ENCODE measurements around the gene SLC16A7.
"Not testable (repeated sequence)": the region's sequence is repeated elsewhere in the genome, so short reads cannot be mapped to it uniquely, and the experiment has no call there.

Gene SLC16A7

DNA sequence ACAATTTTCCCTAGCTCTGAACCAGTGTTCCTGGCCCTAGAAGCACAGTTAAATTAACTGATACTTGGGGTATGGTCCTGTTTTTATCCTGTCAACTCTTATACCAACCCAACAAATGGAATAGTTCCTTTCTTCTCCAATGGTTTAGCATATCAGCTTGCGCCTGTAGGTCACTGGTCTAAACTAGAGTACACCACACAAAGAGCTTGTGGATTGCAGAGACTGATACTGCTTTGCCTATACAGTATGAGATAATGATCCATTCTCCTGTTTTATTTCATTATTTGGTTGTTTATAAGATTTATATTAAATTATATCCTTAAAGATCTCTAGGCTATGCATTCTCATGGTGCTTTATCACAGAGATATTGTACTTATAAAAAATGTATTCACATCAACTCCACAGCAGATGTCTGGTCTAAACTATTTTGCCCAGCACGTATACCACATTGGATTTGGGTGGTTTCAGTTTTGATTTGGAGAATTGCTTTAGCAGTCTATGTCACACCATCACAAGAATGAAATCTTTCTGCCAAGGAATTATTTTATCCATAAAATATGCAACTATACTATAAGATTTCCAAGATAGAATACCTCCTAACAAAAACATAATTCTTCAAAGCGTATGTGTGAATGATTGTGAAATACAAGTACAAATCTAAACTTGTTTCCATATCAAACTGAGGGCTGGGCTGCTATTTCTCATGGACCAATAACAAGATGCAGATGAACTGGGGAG is 142.1 kb downstream of the SLC16A7 start:
- no peak for DNase-seq

DNA sequence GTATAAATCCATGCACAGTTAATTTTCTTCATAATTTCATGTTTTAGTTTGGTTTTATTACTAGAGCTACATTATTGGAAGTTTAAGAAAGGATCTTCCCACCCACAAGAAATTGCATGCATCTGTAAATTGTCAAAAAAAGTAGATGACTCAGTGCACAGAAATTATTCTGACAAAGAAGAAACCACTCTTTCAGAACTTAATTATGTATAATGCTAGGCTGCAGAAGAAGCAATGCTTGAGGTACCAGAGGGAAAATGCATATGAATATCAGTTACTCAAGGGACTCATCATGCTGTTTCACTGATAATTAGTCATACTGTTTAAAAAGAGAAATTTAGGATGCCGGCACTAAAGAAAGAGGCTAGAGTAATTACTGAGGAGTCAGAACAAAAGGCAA is 147.0 kb downstream of the SLC16A7 start:
- no peak for DNase-seq

DNA sequence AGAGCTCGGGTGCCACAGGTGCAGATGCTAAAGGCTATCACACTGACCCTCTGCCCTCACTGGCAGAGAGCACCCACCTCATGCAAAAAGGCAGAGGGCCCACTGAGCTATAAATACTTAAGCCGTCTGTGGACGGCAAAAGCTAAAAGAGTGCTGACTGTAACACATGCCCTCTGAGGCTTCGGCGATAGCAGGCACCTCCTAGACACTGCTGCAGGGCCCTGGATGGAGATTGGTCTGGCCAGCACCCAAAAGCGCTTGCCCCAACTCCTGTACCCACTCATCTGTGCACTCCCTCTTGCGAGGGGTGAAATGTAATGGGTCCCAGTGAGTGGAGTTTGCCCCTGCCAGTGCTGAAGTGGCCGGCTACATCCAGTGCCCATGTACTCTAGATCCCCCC is 148.7 kb downstream of the SLC16A7 start:
- no peak for DNase-seq

DNA sequence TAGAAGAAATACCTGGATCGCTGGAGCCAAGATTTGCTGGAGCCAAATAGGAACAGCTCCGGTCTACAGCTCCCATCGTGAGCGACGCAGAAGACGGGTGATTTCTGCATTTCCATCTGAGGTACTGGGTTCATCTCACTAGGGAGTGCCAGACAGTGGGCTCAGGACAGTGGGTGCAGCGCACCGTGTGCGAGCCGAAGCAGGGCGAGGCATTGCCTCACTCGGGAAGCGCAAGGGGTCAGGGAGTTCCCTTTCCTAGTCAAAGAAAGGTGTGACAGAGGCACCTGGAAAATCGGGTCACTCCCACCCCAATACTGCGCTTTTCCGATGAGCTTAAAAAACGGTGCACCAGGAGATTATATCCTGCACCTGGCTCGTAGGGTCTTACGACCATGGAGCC is 155.3 kb downstream of the SLC16A7 start:
- not testable (repeated sequence) for DNase-seq

DNA sequence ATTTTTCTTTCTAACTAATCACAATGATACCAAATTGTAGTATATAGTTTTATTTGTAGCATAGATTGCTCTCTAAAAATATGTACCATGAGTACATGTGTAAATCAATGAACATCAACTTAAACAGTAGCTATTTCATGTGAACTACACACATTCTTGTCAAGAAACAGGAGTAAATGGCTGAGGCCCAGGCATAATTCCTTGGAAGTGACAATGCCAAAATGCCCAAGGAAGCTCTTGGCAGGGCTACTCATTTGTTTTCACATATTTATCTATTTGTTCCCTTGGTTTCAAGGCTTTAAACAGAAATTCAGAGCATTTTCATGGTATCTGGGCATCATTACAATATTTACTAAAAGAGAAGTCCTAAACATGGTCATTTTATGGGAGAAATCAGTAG is 165.7 kb downstream of the SLC16A7 start:
- DNase-seq = no peak

DNA sequence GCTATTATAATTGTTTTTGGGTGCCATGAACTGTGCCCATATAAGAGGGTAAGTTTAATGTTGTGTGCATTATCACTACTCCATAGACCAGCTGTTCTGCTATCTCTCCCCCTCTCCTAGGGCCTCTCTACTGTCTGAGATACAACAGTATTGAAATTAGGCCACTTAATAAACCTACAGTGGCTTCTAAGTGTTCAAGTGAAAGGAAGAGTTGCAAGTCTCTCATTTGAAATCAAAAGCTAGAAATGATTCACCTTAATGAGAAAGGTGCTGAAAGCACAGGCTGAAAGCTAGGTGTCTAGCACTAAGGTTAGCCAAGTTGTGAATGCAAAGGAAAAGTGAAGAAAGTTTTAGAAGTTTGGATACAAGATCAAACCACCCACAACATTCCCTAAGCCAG is 168.0 kb downstream of the SLC16A7 start:
- no peak for DNase-seq

DNA sequence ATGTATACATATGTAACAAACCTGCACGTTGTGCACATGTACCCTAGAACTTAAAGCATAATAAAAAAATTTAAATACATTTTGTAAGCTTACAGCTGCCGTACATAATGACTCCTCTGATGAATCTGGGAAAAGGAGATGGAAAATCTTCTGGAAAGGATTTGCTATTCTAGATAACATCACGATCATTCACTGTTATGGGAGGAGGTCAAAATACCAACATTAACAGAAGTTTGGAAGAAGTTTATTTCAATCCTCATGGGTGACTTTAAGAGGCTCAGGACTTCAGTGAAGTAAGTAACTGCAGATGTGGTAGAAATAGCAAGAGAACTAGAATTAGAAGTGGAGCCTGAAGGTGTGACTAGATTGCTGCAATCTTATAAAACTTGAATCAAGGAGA is 172.2 kb downstream of the SLC16A7 start:
- no peak for DNase-seq

DNA sequence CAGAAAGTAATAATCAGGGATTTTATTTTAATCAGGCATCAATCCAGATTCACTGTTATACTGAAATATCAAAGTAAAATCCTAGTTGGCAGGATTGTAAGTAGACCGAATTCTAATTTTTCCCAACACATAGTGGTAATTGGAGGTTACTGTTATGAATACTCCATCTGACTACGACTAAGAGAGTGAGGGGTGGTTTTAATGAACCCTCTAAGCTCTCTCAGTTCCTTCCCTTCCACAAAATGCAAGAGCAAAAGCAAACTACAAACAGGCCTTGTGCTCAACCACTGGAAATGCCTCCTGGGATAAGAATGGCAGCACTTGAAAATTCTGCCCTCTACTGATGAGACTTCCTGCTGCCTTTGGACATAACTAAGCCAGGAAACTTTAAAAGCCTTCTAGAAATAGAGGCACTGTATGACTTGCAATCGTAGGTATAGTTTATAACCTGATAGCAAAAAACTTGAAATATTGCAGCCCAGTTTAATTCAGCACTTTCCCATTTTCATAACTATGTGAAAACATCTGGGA is 184.8 kb downstream of the SLC16A7 start:
- DNase-seq = no peak

DNA sequence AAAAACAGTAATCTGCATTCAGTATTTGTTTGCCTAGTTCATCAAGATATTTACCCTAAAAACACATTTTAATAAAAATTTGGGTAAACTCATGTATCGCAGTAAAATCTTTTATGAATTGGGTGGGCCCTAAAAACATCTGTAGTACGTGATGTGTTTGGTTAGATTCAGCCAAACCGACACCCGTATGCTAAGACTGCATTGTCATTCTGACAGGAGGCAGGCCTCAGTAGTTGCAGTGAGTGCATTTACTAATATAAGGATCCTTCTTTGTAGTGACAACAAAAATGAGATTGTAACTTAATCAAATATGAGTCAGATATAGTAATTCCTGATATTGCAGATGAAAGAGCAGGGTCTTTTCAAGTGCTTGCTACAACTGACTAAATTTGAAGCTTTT is 191.8 kb downstream of the SLC16A7 start:
- DNase-seq = no peak

DNA sequence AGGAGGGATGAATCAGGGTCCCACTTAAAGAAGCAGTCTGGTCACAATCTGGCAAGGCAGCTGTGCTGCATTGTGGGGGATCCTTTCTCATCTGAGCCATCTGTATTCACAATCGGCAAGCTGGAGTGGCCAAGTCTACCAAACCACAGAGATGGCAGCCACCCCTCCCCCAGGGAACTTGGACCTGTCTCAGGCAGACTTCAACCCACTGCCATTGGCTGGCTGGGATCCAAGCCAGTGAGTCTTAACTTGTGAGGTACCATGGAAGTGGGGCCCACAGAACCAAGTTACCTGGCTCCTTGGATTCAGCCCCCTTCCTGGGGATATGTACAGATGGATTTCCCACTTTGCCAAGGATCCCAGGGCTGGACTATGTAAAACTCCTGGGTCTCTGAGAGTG is 196.8 kb downstream of the SLC16A7 start:
- DNase-seq = no peak

DNA sequence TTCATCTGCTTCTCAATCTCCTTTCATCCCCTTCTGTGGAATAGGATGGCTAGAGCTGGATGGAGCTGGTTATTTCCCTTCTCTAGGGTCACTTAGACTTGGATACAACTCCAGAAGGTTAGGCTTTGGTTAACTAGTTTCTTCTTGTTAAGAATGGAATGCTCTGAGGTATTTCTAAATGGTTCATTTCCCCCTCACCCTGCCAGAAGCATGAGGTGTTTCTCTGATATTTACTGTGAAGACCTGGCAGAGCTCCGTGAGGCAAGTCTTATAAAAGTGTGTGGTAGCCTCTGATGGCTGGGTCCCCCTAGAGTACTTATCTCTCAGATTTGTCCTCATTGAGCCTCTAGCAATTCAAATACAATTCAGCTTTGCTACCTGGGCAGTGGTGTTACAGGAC is 207.9 kb downstream of the SLC16A7 start:
- DNase-seq = no peak

DNA sequence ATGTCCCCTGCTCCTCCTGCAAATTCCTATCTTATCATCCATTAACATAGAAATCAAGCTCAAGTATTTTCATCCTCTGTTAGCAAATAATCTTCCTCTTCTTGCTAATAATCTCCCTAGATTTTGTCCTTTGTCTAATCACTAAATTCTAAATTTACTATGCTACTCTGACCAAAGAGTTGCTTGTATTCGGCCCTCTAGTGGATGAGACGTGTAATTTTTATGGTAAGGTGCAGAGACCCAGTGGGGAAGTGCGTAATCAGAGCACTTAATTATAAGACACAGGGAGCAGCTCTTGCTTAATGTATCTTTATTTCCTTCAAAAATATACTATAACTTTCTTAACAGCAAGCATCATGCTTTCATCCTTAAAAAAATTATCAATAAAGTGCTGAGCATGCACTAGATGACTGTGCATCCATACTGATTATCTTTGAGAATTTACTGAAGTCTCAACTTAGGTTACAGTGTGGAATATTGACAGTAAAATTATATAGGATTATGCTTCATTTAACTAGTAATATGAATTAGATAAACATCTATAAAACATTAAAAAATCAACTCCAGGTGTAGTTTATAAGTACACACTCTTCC is 212.6 kb downstream of the SLC16A7 start:
- peak in 1 of 2 experiments; percentile 48 for DNase-seq

DNA sequence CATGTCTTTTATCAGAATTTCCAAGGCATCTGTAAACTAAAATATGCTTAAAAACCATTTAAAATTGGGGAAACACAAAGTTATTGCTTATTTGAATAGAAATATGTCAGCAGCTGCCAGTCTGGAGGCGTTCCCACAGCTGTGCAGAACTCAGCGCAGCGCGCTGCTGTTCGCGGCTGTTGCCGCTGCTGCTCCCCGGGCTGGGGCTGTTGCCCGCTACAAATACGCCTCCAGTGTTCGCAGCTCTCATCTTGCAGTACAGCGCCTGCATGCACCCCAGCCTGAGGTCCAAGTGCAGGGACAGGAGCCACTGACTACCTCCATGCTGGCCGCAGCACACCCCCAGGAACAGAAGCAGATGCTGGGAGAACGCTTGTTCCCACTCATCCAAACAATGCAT is 216.2 kb downstream of the SLC16A7 start:
- no peak for DNase-seq

DNA sequence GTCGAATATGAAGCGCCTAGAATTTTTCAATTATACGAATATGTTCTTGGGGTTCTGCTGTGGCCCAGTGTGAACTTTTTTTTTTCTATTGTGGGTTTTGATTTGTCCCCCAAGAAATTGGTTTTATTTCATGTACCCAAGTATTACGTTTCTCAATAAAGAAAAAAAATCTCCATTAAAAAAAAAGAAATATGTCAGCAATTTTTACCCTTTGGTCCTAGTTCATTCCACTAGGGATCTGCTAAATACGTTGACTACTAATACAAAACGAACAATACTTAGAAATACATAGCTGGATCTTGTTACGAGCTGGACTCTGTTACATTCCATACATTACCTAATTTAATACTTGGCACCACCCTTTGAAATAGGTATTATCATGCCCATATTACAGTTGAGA is 216.9 kb downstream of the SLC16A7 start:
- DNase-seq = no peak

DNA sequence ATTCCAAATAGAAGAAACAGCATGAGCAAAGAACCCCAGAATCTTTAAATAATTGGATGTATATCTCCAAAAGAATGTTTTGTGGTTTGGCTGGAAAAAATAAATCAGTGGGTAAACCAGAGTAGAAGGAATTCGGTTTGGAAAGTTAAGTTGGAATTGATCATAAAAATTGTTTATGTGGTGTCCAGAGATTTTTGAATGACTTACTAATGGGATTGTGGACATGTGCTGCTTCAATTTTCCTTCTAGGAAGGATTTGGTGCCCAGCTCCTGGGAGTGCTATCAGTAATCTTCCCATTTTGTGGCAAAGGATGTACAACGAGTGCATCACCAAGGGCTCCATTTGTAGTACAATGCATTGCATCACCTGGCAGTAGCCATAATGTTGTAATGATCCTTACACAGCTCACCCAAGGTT is 224.8 kb downstream of the SLC16A7 start:
- DNase-seq = no peak

DNA sequence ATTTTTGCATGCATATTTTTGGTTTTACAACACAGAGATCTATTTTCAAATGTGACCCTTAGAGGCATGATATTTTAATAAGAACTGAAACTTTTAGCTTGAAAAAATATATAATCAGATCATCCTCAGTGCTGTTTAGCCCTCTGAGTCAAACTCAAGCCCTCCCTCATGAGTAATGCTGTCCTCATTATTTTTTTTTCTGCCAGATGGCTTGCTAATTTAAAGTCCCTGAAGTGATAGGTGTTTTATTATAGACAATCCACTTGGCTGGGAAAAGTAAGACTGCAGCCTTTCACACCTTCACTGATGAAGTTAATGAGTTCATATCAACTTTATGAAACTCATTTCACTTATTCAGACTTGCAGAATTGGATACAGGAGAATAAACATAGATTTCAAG is 227.7 kb downstream of the SLC16A7 start:
- no peak for DNase-seq

DNA sequence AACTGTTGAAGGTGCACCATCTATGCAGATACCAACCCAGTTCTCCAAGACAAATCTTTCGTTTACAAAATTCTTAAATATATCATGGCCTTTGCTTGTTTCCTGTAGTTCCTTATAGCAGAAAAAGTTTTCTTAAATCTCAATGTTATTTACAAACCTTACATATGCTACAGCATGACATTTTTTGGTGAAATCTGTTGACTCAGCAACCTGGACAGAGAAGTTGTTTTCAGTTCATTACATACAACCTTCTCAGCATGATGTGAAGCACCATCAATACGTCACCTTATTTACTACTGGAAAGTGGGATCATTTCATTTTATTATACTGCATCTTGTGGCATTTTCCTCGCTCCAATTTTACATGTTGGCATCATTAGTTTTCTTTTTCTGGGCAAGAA is 231.9 kb downstream of the SLC16A7 start:
- no peak for DNase-seq

DNA sequence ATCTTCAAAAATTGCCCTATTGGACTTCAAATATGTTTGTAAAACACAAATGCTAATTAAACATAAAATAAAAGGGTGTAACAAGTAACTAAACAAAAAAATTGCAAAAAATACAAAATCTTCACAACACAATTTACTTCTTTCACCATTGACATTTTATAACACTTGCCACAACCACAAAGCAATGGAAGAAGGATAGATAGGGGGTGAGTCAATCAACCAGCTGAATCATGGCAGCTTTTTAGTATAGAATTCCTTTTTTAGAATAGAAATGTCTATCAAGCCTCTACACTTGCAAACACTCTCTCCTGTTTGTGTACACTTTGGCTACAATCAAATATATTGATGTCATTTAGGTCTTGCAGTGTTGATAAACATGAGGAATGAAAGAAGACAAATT is 232.7 kb downstream of the SLC16A7 start:
- DNase-seq = no peak

DNA sequence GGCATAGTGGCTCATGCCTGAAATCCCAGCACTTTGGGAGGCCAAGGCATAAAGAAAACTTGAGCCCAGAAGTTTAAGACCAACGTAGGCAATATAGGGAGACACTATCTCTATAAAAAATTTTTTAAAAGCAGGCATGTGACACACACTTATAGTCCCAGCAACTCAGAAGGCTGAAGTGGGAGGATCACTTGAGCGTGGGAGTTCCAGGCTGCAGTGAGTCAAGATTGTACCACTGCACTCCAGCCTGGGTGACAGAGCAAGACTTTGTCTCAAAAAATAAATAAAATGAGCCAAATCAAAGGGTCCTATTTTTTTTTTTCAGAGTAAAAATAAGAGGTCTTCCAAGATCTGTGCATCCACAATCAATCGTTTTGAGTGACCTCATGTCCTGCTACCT is 237.6 kb downstream of the SLC16A7 start:
- DNase-seq = no peak

DNA sequence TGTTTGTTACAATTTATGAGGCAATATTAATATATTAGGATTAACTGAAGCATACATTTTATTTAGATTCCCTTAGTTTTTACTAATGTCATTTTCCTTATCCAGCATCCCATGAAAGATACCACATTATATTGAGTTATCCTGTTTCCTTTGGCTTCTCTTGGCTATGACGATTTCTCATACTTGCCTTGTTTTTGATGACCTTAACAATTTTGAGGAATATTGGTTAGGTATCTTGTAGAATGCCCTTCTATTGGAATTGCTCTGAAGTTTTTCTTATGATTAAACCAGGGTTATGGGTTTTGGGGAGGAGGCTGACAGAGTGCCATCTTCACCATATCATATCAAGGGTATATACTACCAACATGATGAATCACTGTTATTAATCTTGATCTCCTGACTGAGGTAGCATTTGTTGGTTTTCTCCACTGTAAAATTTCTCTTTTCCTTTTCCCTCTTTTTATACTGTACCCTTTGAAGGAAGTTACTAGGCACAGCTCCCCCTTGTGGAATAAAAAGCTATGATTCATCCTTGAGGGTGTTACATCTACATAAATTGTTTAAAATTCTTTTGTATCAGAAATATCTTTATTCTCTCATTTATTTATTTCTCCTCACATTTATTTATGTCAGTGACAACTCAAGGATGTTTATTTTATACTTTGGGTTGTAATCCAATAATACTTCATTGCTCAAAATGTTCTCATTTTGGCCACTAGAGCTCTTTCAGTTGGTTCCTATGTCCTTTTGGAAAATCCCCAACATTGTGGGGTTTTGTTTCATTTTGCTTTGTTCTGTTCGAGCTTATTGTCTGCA is 239.0 kb downstream of the SLC16A7 start:
- peak in 1 of 2 experiments; percentile 21 for DNase-seq

Measured in NCI-H446 (cell line).